Uterus (tissue), 2 donors: Measurements from ENCODE around the gene PTPRG.

Experiments used
- POLR2A ChIP-seq, 2 donors: fragments of 450-650 bp; IDR thresholded peaks; one replicate each; pipeline ENCODE4 v1.6.1; 2016; ENCODE audit warnings: antibody characterized with exemption in 2 of 2, mild to moderate bottlenecking in 1 of 2, moderate library complexity in 1 of 2
- TF ChIP-seq, protein P1 (sequence below), 4 experiments: fragments of 200-600 bp in 2 of 4; fragments of 450-650 bp in 2 of 4; sonication (generic) in 2 of 4; IDR thresholded peaks; one replicate each; pipeline ENCODE4 v1.5.1; 2016 to 2019; ENCODE audit warnings: antibody characterized with exemption in 4 of 4, mild to moderate bottlenecking in 2 of 4, moderate library complexity in 1 of 4

DNA sequence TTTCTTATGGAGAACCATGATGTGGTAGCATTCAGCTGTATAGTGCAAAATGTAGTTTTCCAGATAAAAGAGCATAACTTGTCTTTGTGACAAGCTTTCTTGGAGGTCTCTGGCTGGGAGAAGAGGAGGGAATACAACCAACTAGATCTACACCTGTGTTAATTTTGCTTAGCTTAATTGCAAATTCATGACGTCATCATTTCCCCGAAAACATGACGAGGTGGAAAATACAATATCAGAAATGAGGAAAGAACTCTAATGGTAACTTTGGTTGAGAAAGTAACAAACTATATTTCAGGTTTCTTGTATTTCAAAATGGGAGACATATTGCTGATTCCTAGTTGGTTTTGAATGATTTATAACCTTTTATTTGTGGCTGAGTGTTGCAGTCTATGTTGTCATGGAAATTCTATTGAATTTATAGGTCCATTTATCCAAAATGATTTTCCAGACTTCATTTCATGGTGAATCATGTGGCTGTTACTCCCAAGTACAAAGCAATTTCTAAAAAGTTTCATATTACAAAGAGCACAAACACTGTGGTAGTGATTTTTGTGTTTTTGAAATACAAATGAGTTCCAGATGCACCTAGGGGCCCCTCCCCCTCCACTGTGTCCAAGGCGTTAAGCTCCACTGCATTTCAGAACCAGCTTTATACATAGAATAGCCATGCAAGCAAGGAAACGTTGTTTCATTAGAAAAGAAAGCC, 504.8 kb downstream of the PTPRG start:
- TF ChIP-seq POLR2A (IDR thresholded peaks at IDR 0.05): no peak
- TF ChIP-seq, protein P1, sequence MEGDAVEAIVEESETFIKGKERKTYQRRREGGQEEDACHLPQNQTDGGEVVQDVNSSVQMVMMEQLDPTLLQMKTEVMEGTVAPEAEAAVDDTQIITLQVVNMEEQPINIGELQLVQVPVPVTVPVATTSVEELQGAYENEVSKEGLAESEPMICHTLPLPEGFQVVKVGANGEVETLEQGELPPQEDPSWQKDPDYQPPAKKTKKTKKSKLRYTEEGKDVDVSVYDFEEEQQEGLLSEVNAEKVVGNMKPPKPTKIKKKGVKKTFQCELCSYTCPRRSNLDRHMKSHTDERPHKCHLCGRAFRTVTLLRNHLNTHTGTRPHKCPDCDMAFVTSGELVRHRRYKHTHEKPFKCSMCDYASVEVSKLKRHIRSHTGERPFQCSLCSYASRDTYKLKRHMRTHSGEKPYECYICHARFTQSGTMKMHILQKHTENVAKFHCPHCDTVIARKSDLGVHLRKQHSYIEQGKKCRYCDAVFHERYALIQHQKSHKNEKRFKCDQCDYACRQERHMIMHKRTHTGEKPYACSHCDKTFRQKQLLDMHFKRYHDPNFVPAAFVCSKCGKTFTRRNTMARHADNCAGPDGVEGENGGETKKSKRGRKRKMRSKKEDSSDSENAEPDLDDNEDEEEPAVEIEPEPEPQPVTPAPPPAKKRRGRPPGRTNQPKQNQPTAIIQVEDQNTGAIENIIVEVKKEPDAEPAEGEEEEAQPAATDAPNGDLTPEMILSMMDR (IDR thresholded peaks at IDR 0.05): no peak
